ENCODE results near the gene RASSF3.

- no peak for TF ChIP-seq CTCF (IDR thresholded peaks at IDR 0.05)
- no peak for TF ChIP-seq POLR2A (IDR thresholded peaks at IDR 0.05)
- TF ChIP-seq POLR2AphosphoS5 (IDR thresholded peaks at IDR 0.05), result no peak
Observed at GRCh38 chr12:64681200-64682052, 71.1 kb downstream of the RASSF3 start.

All from breast epithelium (tissue), 3 donors.